Ramos (cell line): ENCODE results near the gene ITPRID1.

Experiments
- in situ Hi-C: fragments of 300-500 bp; cut with MboI; formaldehyde crosslinking; loops from one replicate; pipeline ENCODE4 v1.14.3; 2022; ENCODE audit warnings: low sequenced_read_pairs; ENCODE audit not compliant: unreplicated experiment

ITPRID1 gene

DNA sequence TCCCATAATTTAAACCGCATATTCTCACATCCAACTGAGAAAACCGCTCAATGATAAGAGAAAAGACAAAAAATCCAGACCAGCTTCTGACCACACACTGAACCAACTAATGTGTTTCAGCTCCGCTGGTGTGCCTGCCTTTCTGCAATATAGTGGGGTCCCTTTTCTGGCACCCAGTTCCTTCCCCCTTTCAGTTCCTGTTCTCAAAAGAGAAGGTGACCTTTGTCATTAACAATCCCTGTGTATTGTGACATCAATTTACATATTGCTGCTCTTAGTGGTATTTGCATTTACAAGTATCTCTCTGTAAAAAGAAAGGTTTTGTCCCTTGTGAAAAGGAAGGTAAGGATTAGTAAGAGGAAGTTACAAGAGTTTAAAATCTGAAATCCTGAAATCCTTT lies 174.5 kb downstream of the ITPRID1 start:
- in situ Hi-C loops = no loop called here

GRCh38 chr7:31688996-31689395 lies 175.1 kb downstream of the ITPRID1 start:
- in situ Hi-C loops = no loop called here

- in situ Hi-C loops = no loop called here
Measured at GRCh38 chr7:31690935-31691334, 177.0 kb downstream of the ITPRID1 start.

- in situ Hi-C loops = no loop called here
Measured at GRCh38 chr7:31692451-31692850, 178.6 kb downstream of the ITPRID1 start.

DNA sequence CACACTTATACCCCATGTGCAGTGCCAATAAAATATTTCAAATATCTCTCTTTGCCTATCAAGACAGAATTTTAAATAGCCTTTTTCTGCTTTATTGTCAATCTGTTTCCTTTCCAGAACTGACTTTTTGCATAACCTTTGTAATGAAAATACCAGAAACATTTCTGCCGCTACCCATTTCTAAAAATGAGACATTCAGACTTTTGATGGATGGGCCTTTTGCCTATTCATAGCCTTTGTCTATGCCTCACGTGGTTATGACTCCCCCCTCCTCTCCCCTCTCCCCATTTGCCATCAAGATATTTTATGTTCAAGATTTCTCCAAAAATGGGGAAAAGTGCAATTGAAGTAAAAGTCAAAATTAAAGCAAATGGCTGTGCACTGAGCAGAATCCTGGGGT lies 179.0 kb downstream of the ITPRID1 start:
- in situ Hi-C loops = no loop called here

DNA sequence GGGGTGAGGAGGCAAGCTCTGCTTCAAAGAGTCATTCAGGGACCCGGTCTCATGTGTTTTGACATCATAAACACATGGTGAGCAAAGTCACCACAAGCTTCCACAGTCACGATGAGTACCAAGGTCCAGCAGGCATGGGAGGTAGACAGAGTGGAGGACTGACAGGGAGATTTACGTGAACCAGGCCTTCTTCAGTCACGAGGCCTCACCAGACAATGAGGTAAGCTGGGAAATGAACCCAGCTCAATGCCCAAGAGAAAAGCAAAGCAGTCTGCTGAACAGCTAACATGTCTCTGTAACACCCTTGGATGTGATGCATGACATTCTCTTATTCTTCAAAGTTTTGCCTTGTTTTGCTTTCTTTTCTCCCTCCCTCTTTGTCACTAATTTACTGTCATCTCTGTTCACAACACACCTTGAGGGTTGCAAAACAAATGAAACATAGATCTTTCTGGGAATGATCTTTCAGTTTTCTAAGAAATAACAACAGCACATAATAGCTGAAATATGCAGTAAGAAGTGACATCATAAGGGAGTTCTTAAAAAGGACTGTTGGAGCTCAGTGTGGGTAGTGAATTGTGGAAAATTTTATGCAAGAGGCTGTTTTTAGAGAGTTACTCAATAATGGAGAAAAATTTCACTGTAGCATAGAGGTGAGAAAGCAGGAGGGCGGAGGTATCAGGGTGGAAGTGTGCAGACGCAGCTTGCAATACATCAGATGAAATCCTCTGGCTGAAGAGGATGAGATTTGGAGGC lies 182.1 kb downstream of the ITPRID1 start:
- in situ Hi-C loops = no loop called here

DNA sequence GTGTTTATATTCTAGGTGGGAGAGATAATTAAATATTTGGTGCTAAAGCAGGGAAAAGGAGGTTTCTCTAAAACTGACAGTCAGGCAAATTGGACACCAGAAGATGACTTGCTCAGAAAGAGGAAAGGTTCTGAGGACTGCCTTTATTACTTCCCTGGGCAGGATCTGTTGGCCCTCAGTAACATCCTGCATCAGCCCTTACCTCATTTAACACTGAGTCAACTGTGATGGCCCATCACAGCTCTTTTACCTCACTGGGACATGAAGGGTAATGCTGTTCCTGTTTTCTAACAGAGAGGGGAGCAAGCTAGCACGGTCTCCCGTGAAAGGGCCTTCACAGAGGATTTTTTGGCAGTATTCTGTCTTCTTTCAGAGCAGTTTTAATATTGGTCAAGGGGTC lies 185.2 kb downstream of the ITPRID1 start:
- in situ Hi-C loops = no loop called here

DNA sequence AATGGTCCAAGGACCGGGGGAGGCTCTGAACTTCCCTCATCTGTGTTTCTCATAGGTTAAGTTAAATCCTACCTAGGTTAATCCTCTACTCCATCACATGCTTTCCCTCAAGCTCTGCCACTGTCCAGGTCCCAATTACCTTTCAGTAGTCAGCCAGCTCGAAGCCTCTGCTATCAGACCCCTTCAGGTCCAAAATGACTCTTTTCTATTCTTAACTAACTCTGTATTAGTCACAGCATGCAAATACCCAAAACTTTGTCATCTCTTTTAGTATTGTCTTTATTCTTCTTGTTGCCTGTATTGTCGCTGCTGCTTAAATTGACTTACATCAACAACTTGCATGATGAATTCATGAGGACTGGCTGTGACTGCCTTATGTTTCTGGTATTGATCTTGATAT lies 188.5 kb downstream of the ITPRID1 start:
- in situ Hi-C loops = no loop called here

DNA sequence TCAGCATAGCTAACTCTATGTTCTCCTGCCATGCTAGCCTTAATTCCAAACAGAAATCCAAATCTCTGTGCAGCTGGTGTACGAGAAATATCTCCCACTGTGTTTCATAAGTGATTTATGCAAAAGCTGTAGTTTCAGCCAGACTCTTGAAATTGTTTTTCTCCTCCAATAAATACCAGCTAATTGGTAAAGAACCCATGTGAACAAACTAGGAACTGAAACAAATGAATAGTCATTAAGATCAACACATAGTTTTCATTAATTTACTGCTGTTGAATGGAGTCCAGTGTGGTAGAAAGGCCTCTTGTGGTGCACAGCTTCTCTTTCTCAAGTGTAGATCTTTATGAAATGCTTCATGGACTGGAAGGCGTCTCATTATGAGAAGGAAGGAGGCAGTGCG lies 191.5 kb downstream of the ITPRID1 start:
- in situ Hi-C loops = no loop called here

DNA sequence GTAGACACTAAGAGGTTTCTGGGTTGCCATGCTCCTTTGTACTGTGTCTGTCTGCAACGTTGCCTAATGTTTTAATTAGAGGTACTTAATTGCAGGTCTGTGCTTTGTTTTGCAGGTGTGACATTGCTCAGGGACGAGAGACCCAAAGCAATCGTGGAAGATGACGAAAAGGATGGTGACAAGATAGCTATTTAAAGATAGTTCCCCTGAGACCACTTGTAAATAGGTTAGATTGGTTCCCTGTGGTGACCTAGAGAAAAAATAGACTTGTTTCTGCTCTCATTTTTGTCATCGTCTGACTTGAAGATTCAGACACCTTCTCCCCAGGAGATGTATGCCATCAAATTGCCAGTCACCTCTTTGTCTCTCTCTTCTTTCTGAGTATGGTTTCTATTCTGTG lies 193.2 kb downstream of the ITPRID1 start:
- in situ Hi-C loops = no loop called here
